K562 (cell line): ENCODE measurements around the gene TMCC2. TPM values are rescaled to one million over a fixed set of nuclear protein-coding genes. Genes with fewer than 3 reads are reported as not detected.

ENCODE experiments used
- CREM ChIP-seq: IDR thresholded peaks from 2 replicates; pipeline ENCODE4 v1.6.1; 2014; ENCODE audit warnings: antibody characterized with exemption, low read depth
- E4F1 ChIP-seq: fragments of 250-450 bp; sonication (Bioruptor Pico); IDR thresholded peaks from 2 replicates; pipeline ENCODE4 v1.5.0; 2021; ENCODE audit warnings: mild to moderate bottlenecking, borderline replicate concordance
- EP300 ChIP-seq: IDR thresholded peaks from 2 replicates; pipeline ENCODE4 v1.6.1; 2012; ENCODE audit warnings: low read length, improper control_type of control experiment
- KLF16 ChIP-seq: IDR thresholded peaks from 2 replicates; pipeline ENCODE4 v1.6.1; 2016; ENCODE audit warnings: antibody characterized with exemption
- MEF2A ChIP-seq: IDR thresholded peaks from 2 replicates; pipeline ENCODE4 v1.6.1; 2011; ENCODE audit warnings: low read depth, mild to moderate bottlenecking, low read length, moderate library complexity; ENCODE audit not compliant: control insufficient read depth
- RAD21 ChIP-seq, 2 experiments: fragments of 250-450 bp in 1 of 2; fragments of 450-650 bp in 1 of 2; sonication (Bioruptor Pico) in 1 of 2; formaldehyde crosslinking in 1 of 2; IDR thresholded peaks in 1 of 2; conservative IDR thresholded peaks in 1 of 2; 2 replicates each; pipeline versions ENCODE4 v1.4.0 to v1.8.0; 2020 to 2022; ENCODE audit warnings: mild to moderate bottlenecking in 2 of 2, moderate library complexity in 1 of 2
- SMC3 ChIP-seq: conservative IDR thresholded peaks from 2 replicates; pipeline ENCODE4 v1.6.1; 2011; ENCODE audit warnings: low read depth, low read length, improper control_type of control experiment; ENCODE audit not compliant: insufficient read depth
- STAG1 ChIP-seq: sonication (generic); formaldehyde crosslinking; IDR thresholded peaks from 2 replicates; pipeline ENCODE4 v1.5.0; 2020; ENCODE audit warnings: missing genetic modification reagents, borderline replicate concordance
- TARDBP ChIP-seq: fragments of 450-650 bp; IDR thresholded peaks from 2 replicates; pipeline ENCODE4 v1.6.1; 2016
- TBL1XR1 ChIP-seq, 2 experiments: IDR thresholded peaks; 2 replicates each; pipeline ENCODE4 v1.6.1; 2012; ENCODE audit warnings: improper control_type of control experiment in 2 of 2, low read length in 2 of 2, mild to moderate bottlenecking in 1 of 2
- TBP ChIP-seq: optimal IDR thresholded peaks from 2 replicates; pipeline ENCODE3; 2011; ENCODE audit warnings: low read depth, low read length, improper control_type of control experiment
- TRIM28 ChIP-seq: fragments of 450-650 bp; IDR thresholded peaks from 2 replicates; pipeline ENCODE4 v1.6.1; 2017
- USF1 ChIP-seq: sonication (generic); formaldehyde crosslinking; IDR thresholded peaks from 2 replicates; pipeline ENCODE4 v1.9.0; 2022; ENCODE audit warnings: mild to moderate bottlenecking, missing genetic modification reagents
- XRCC5 ChIP-seq: fragments of 200-400 bp; formaldehyde crosslinking; IDR thresholded peaks from 2 replicates; pipeline ENCODE4 v1.6.1; 2017; ENCODE audit warnings: low read depth, mild to moderate bottlenecking, low read length
- YY1 ChIP-seq, 3 experiments: IDR thresholded peaks; 2 replicates each; pipeline ENCODE4 v1.6.1; 2011; ENCODE audit warnings: low read length in 2 of 3, mild to moderate bottlenecking in 2 of 3, moderate library complexity in 2 of 3, borderline replicate concordance in 1 of 3, control low read depth in 1 of 3, low read depth in 1 of 3; ENCODE audit not compliant: insufficient read depth in 3 of 3, insufficient replicate concordance in 2 of 3, control insufficient read depth in 1 of 3, insufficient read length in 1 of 3; ENCODE audit errors: extremely low read depth in 1 of 3
- ZNF384 ChIP-seq: IDR thresholded peaks from 2 replicates; pipeline ENCODE4 v1.6.1; 2012; ENCODE audit warnings: low read depth, low read length, improper control_type of control experiment
- polyA plus RNA-seq, 8 experiments: library from polyadenylated mRNA; depleted of rRNA in 4 of 8; stranded (reverse) in 5 of 8; unstranded in 3 of 8; fragments of >200 nt; fragmentation: Nextera tagmentation in 2 of 8; fragmentation: Illumina TruSeq in 1 of 8; extraction: Ambion mirVana in 2 of 8; extraction: Trizol in 1 of 8; gene quantifications; 2 replicates each; pipeline versions ENCODE4 v1.2.1 to v1.2.3, GENCODE V29; 2011 to 2014; ENCODE audit warnings: inconsistent platforms in 1 of 8, missing spikeins in 1 of 8
- total RNA-seq, 7 experiments: library from RNA; depleted of rRNA in 6 of 7; stranded (reverse); fragments of >200 nt in 6 of 7; fragmentation: Illumina TruSeq in 2 of 7; extraction: Trizol in 2 of 7; gene quantifications; 2 replicates each; pipeline versions ENCODE4 v1.2.1 to v1.2.3, GENCODE V29; 2011 to 2021; ENCODE audit warnings: low replicate concordance in 1 of 7
- TF ChIP-seq, protein P1 (sequence below): fragments of 450-650 bp; formaldehyde crosslinking; IDR thresholded peaks from 2 replicates; pipeline ENCODE4 v1.4.0; 2020; ENCODE audit warnings: mild to moderate bottlenecking, moderate library complexity

The TMCC2 gene
- total and polyA plus RNA-seq, 9 of the 15 experiments (the other 6 are each of a cell fraction or from before 2014, with no cell fraction given) = 0.06 to 1.8 (median 0.98) TPM

DNA sequence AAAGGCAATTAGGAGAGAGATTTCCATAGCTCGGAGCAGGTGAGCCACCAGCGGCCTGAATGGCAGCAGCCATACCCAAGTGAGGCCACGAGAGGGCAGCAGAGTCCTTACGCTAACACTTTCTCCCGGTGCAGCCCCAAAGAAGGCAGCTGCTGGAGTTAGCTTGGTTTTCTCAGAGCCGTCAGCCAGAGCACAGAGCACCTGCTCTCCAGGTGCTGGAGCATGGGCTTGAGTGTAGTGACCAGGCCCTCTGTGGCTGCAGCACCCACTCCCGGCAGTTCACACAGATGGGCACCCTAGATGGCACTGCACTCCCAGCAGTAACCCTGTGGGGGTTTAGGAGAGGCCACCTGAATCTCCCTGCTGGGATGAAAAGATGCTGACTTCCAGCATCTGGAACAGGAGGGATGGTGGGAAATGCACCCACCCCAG is 45.8 kb downstream of the TMCC2 start (continued):
- TF ChIP-seq E4F1 (CRISPR knock-in tag) (no peak), USF1 (CRISPR knock-in tag) (0 out of 2 replicates have a peak, but pooled peaks have one; percentile 5), KLF16 (peak; percentile 36; the same call in 1 of the 2 replicates), ZNF384 (0 out of 2 replicates have a peak, but pooled peaks have one; percentile 5), STAG1 (CRISPR knock-in tag) (peak; percentile 53; the same call in 1 of the 2 replicates), TARDBP (peak; percentile 36; the same call in 1 of the 2 replicates), RAD21 (CRISPR knock-in tag; conservative IDR thresholded peaks at IDR 0.05 in 1 of 2, IDR thresholded peaks at IDR 0.05 in 1 of 2) (peak; percentile 99), CREM (no peak), TRIM28 (no peak), XRCC5 (peak; percentile 59; the same call in 1 of the 2 replicates), EP300 (0 out of 2 replicates have a peak, but pooled peaks have one; percentile 12), SMC3 (peak; percentile 97), TBP (peak; percentile 36), YY1 (IDR thresholded peaks at IDR 0.05; ENCODE audit: borderline replicate concordance in 1 of 3, control insufficient read depth in 1 of 3, extremely low read depth in 1 of 3, insufficient read depth in 3 of 3, insufficient read length in 1 of 3, insufficient replicate concordance in 2 of 3, low read depth in 1 of 3, low read length in 2 of 3) (peak in 2 of 3 experiments; percentile 62 to 74), TBL1XR1 (IDR thresholded peaks at IDR 0.05; ENCODE audit: low read length in 2 of 2) (0 out of 4 replicates have a peak, but pooled peaks of 1 of the 2 experiments have one; percentile 23), MEF2A (no peak)
- TF ChIP-seq, protein P1, sequence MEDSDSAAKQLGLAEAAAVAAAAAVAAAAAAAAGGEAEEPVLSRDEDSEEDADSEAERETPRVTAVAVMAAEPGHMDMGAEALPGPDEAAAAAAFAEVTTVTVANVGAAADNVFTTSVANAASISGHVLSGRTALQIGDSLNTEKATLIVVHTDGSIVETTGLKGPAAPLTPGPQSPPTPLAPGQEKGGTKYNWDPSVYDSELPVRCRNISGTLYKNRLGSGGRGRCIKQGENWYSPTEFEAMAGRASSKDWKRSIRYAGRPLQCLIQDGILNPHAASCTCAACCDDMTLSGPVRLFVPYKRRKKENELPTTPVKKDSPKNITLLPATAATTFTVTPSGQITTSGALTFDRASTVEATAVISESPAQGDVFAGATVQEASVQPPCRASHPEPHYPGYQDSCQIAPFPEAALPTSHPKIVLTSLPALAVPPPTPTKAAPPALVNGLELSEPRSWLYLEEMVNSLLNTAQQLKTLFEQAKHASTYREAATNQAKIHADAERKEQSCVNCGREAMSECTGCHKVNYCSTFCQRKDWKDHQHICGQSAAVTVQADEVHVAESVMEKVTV (CRISPR knock-in tag) = peak; percentile 96
